ENCODE results near the gene MORN4.
"Not testable (repeated sequence)": the region's sequence is repeated elsewhere in the genome, so short reads cannot be mapped to it uniquely, and the experiment has no call there.

MORN4 gene

GRCh38 chr10:97578171-97578844, 55.0 kb downstream of the MORN4 start:
- Histone ChIP-seq H3K27me3 (replicated peaks) (no peaks in the 10 kb centered on the region), H3K27ac (no peak overlapping the region), H3K36me3 (replicated peaks) (no peaks in the 10 kb centered on the region), H3K4me3 (ENCODE audit: low read depth, low read length) (peak overlapping the region; percentile 17)
- DNase-seq: no peak
- in situ Hi-C loops (cut with HindIII; ENCODE audit: low pct_ligation_motif_present, low sequenced_read_pairs): no loop called here
- TF ChIP-seq, protein P1, sequence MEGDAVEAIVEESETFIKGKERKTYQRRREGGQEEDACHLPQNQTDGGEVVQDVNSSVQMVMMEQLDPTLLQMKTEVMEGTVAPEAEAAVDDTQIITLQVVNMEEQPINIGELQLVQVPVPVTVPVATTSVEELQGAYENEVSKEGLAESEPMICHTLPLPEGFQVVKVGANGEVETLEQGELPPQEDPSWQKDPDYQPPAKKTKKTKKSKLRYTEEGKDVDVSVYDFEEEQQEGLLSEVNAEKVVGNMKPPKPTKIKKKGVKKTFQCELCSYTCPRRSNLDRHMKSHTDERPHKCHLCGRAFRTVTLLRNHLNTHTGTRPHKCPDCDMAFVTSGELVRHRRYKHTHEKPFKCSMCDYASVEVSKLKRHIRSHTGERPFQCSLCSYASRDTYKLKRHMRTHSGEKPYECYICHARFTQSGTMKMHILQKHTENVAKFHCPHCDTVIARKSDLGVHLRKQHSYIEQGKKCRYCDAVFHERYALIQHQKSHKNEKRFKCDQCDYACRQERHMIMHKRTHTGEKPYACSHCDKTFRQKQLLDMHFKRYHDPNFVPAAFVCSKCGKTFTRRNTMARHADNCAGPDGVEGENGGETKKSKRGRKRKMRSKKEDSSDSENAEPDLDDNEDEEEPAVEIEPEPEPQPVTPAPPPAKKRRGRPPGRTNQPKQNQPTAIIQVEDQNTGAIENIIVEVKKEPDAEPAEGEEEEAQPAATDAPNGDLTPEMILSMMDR (IDR thresholded peaks at IDR 0.05; ENCODE audit: low read depth, low read length, missing control alignments): no peak

DNA sequence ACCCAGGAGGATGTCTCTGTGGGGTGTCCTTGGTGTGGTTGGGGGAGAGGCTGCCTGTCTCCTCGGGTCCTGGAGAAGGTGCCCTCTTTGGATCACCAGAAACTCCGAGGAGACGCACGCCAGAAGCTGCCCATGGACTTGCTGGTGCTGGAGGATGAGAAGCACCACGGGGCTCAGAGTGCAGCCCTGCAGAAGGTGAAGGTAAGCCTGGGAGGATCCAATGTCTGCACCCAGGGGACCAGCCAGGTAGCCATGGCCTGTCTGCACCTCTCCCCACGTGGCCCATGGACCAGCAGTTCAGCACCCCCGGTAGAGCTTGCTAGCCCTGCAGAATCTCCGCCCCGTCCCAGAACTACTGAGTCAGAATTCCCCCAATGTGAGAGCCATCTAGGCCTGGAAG, 55.6 kb downstream of the MORN4 start:
- H3K4me3 ChIP-seq (ENCODE audit: low read depth, low read length): no peak overlapping the region
- no peaks in the 10 kb centered on the region for H3K36me3 ChIP-seq (replicated peaks)
- no peak for DNase-seq
- TF ChIP-seq, protein P1 (IDR thresholded peaks at IDR 0.05; ENCODE audit: low read depth, low read length, missing control alignments): no peak
- H3K27me3 ChIP-seq (replicated peaks): no peaks in the 10 kb centered on the region
- H3K27ac ChIP-seq: no peak overlapping the region
- in situ Hi-C loops (cut with HindIII; ENCODE audit: low pct_ligation_motif_present, low sequenced_read_pairs): no loop called here

DNA sequence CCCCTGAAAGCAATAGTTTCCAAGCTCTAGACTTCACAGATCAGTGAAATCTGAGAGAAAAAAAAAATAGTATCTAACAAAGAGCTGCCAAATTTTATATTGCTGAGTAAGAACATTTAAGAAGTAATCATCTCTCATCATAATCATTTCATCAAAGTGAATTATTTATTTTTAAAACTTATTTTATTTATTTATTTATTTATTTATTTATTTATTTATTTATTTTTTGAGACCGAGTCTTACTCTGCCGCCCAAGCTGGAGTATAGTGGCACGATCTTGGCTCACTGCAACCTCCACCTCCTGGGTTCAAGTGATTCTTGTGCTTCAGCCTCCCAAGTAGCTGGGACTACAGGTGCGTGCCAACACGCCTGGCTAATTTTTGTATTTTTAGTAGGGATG, 56.8 kb downstream of the MORN4 start:
- H3K27me3 ChIP-seq (replicated peaks); H3K36me3 ChIP-seq (replicated peaks); H3K27ac ChIP-seq; in situ Hi-C loops (cut with HindIII; ENCODE audit: low pct_ligation_motif_present, low sequenced_read_pairs); DNase-seq; H3K4me3 ChIP-seq (ENCODE audit: low read depth, low read length): not testable (repeated sequence)

DNA sequence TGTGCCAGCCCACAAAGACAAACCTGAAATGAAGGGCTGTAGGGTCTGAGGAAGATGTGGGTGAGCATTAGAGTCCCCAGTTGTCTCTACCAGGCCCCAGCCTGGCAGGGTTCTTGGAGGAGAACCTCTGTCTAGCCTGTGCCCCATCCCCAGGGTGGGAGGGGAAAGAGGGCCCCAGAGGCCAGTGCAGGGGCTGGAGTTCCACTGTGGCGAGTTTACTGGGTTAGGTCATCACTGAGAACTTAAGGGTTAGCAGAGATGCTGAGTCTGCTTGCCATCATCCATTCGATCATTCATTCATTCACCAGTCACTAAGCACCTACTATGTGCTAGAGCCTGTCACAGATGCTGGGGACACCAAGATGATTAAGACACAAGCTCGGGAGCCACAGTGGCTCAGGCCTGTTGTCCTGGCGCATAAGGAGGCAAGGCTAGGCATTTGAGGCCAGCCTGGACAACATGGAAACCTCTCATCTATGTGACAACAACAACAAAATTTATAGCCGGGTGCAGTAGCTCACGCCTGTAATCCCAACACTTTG, 58.1 kb downstream of the MORN4 start:
- in situ Hi-C loops (cut with HindIII; ENCODE audit: low pct_ligation_motif_present, low sequenced_read_pairs): no loop called here
- no peak overlapping the region for H3K27ac ChIP-seq
- TF ChIP-seq, protein P1 (IDR thresholded peaks at IDR 0.05; ENCODE audit: low read depth, low read length, missing control alignments): no peak
- H3K36me3 ChIP-seq (replicated peaks): peaks cover 8% of the 10 kb centered on the region
- H3K4me3 ChIP-seq (ENCODE audit: low read depth, low read length): no peak overlapping the region
- H3K27me3 ChIP-seq (replicated peaks): no peaks in the 10 kb centered on the region
- DNase-seq: no peak

- Histone ChIP-seq H3K4me3 (ENCODE audit: low read depth, low read length) (no peak overlapping the region), H3K27ac (no peak overlapping the region), H3K27me3 (replicated peaks) (no peaks in the 10 kb centered on the region), H3K36me3 (replicated peaks) (peaks cover 11% of the 10 kb centered on the region)
- peak; percentile 22 for DNase-seq
- in situ Hi-C loops (cut with HindIII; ENCODE audit: low pct_ligation_motif_present, low sequenced_read_pairs): no loop called here
- TF ChIP-seq, protein P1 (IDR thresholded peaks at IDR 0.05; ENCODE audit: low read depth, low read length, missing control alignments): no peak
These were observed 58.8 kb downstream of the MORN4 start for GRCh38 chr10:97574374-97575126.

- no peak for DNase-seq
- TF ChIP-seq, protein P1 (IDR thresholded peaks at IDR 0.05; ENCODE audit: low read depth, low read length, missing control alignments): no peak
These were observed 59.6 kb downstream of the MORN4 start for GRCh38 chr10:97573672-97574071.

More at GRCh38 chr10:97573672-97574071, 59.6 kb downstream of the MORN4 start:
- no peak overlapping the region for H3K4me3 ChIP-seq (ENCODE audit: low read depth, low read length)
- in situ Hi-C loops (cut with HindIII; ENCODE audit: low pct_ligation_motif_present, low sequenced_read_pairs): no loop called here
- H3K27me3 ChIP-seq (replicated peaks): no peaks in the 10 kb centered on the region
- H3K36me3 ChIP-seq (replicated peaks): peaks cover 14% of the 10 kb centered on the region
- no peak overlapping the region for H3K27ac ChIP-seq
